Smooth muscle cell (in vitro differentiated cells): ENCODE data around the gene A1BG. TPM values are rescaled to one million over a fixed set of nuclear protein-coding genes. Genes with fewer than 3 reads are reported as not detected.

Source experiments
- DNase-seq: peaks from one replicate; lab custom pipeline; 2025; ENCODE audit not compliant: unreplicated experiment; lab: John Stamatoyannopoulos, UW
- H2AFZ ChIP-seq: fragments of 200-600 bp; sonication (generic); 2 replicates; pipeline ENCODE4 v1.6.0; 2016; ENCODE audit warnings: antibody characterized with exemption, low read depth, mild to moderate bottlenecking
- H3F3A ChIP-seq: fragments of 200-600 bp; sonication (generic); 2 replicates; pipeline ENCODE4 v1.6.0; 2017; ENCODE audit warnings: antibody characterized with exemption, low read depth
- H3K27ac ChIP-seq: fragments of 200-600 bp; sonication (generic); 2 replicates; pipeline ENCODE4 v1.5.1; 2016; ENCODE audit warnings: low read depth, mild to moderate bottlenecking
- H3K27me3 ChIP-seq: fragments of 200-600 bp; sonication (generic); 2 replicates; pipeline ENCODE4 v1.6.1; 2016; ENCODE audit warnings: low read depth, mild to moderate bottlenecking
- H3K36me3 ChIP-seq: fragments of 200-600 bp; sonication (generic); 2 replicates; pipeline ENCODE4 v1.5.1; 2016; ENCODE audit warnings: low read depth
- H3K4me1 ChIP-seq: fragments of 200-600 bp; sonication (generic); 2 replicates; pipeline ENCODE4 v1.5.1; 2016; ENCODE audit warnings: low read depth
- H3K4me2 ChIP-seq: fragments of 200-600 bp; sonication (generic); 2 replicates; pipeline ENCODE4 v1.6.0; 2016; ENCODE audit warnings: mild to moderate bottlenecking
- H3K4me3 ChIP-seq: fragments of 200-600 bp; sonication (generic); 2 replicates; pipeline ENCODE4 v1.5.1; 2016; ENCODE audit warnings: mild to moderate bottlenecking
- H3K79me2 ChIP-seq: fragments of 200-600 bp; sonication (generic); 2 replicates; pipeline ENCODE4 v1.6.0; 2016; ENCODE audit warnings: low read depth, mild to moderate bottlenecking
- H3K9ac ChIP-seq: fragments of 200-600 bp; sonication (generic); 2 replicates; pipeline ENCODE4 v1.6.0; 2016; ENCODE audit warnings: low read depth
- H3K9me3 ChIP-seq: fragments of 200-600 bp; sonication (generic); replicated peaks from 2 replicates; pipeline ENCODE4 v1.5.1; 2016; ENCODE audit warnings: low read depth
- H4K20me1 ChIP-seq: fragments of 200-600 bp; sonication (generic); 2 replicates; pipeline ENCODE4 v1.6.0; 2016; ENCODE audit warnings: low read depth
- CTCF ChIP-seq: fragments of 200-600 bp; sonication (generic); IDR thresholded peaks from 2 replicates; pipeline ENCODE4 v1.5.1; 2017; ENCODE audit warnings: borderline replicate concordance, mild to moderate bottlenecking, antibody characterized with exemption; ENCODE audit not compliant: insufficient read depth, poor library complexity, severe bottlenecking
- WGBS: methylation state at CpG from one replicate; pipeline ENCODE4 v1.1.7; 2016; ENCODE audit warnings: low lambda C conversion rate; 5-methylcytosine and 5-hydroxymethylcytosine counted together
- polyA plus RNA-seq: library from polyadenylated mRNA; unstranded; fragments of >200 nt; fragmentation: Nextera tagmentation; extraction: Ambion mirVana; gene quantifications from 2 replicates; pipeline ENCODE4 v1.2.1, GENCODE V29; 2016
- total RNA-seq: library from RNA; depleted of rRNA; stranded (reverse); fragments of >200 nt; gene quantifications from 2 replicates; pipeline ENCODE4 v1.2.3, GENCODE V29; 2014

The A1BG gene
- total and polyA plus RNA-seq, 2 experiments from 2014 or later: 77.8 to 133 TPM

- Histone ChIP-seq H3K9me3 (no peaks in the 10 kb centered on the region), H3K27me3 (no peaks in the 10 kb centered on the region), H3K9ac (peak within 1 kb of the TSS; percentile 87), H2AFZ (peak within 1 kb of the TSS; percentile 60), H3K4me2 (peak within 1 kb of the TSS; percentile 97), H3K36me3 (peaks cover 8% of the 10 kb centered on the region), H3K27ac (peak within 1 kb of the TSS; percentile 80), H3F3A (peaks cover 6% of the 10 kb centered on the region), H3K4me3 (peak within 1 kb of the TSS; percentile 83), H4K20me1 (peaks cover 23% of the 10 kb centered on the region), H3K4me1 (peaks cover 11% of the 10 kb centered on the region), H3K79me2 (peaks cover 25% of the 10 kb centered on the region)
- DNase-seq: peak; percentile 63
- WGBS: 2% methylated on average over 45 of the region's 55 CpGs
- no peak for TF ChIP-seq CTCF
These were observed 48.0 kb downstream of the A1BG start, which contains the start of gene ERVK3-1 for GRCh38 chr19:58305065-58305931. TSS of gene ERVK3-1 (plus strand) at chr19:58305377. CDS start at chr19:58312169, 6,792 bp downstream.

GRCh38 chr19:58304748-58305064, 48.6 kb downstream of the A1BG start:
- Histone ChIP-seq H3K9ac (peak overlapping the region; percentile 48), H3K4me2 (peak overlapping the region; percentile 84), H3K36me3 (peaks cover 4% of the 10 kb centered on the region), H3K4me1 (peaks cover 11% of the 10 kb centered on the region), H3K27ac (peak overlapping the region; percentile 80), H2AFZ (peak overlapping the region; percentile 60), H3F3A (peaks cover 6% of the 10 kb centered on the region), H3K4me3 (peak overlapping the region; percentile 83), H4K20me1 (peaks cover 22% of the 10 kb centered on the region), H3K9me3 (no peaks in the 10 kb centered on the region), H3K27me3 (no peaks in the 10 kb centered on the region), H3K79me2 (peaks cover 22% of the 10 kb centered on the region)
- no peak for TF ChIP-seq CTCF
- DNase-seq: no peak
- 12% methylated on average over 7 of the region's 7 CpGs for WGBS

- H3K4me1 ChIP-seq: peaks cover 11% of the 10 kb centered on the region
- H3K27ac ChIP-seq: peak overlapping the region; percentile 80
- H3F3A ChIP-seq: peaks cover 6% of the 10 kb centered on the region
- no peak for DNase-seq
- H2AFZ ChIP-seq: no peak overlapping the region
- H4K20me1 ChIP-seq: peaks cover 19% of the 10 kb centered on the region
- H3K79me2 ChIP-seq: peaks cover 22% of the 10 kb centered on the region
- H3K9ac ChIP-seq: no peak overlapping the region
- no peak for TF ChIP-seq CTCF
- no peaks in the 10 kb centered on the region for H3K27me3 ChIP-seq
- H3K36me3 ChIP-seq: no peaks in the 10 kb centered on the region
- WGBS: 85% methylated on average over 7 of the region's 7 CpGs
- H3K9me3 ChIP-seq: no peaks in the 10 kb centered on the region
- H3K4me2 ChIP-seq: peak overlapping the region; percentile 84
- H3K4me3 ChIP-seq: peak overlapping the region; percentile 83
These were observed 49.0 kb downstream of the A1BG start for GRCh38 chr19:58304255-58304654.
